Stimulated activated CD8-positive, alpha-beta memory T cell treated with anti-CD3 and anti-CD28 coated beads, Interleukin-4, amount 100 ng/mL, for 24 hours (primary cell): ENCODE results near the gene STK33.

ENCODE experiments used
- DNase-seq: peaks from one replicate; pipeline ENCODE4 v3.0.0-alpha.2; 2020; ENCODE audit warnings: low read depth

Gene STK33

DNA sequence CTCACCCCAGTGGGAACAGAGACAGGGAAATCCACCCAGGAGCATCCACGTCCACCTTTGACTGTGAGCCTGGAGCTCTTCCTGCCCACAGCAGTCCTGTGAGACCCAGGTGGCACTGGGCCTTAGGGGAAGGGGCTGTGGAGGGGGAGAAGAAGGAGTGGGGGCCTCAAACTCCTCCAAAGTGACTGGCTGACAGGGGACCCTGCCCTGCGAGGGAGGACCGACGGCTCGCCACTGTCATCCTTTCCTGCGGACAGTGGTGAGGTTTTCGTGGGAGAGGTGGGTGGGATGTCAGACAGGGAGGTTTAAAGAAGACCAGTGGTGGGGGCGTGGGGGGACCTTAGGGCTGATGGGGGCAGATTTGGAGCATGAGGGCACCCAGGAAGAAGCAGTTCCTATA is 237.8 kb downstream of the STK33 start:
- no peak for DNase-seq

GRCh38 chr11:8355416-8355742 is 238.6 kb downstream of the STK33 start:
- DNase-seq = no peak

- DNase-seq = no peak
These were observed 239.2 kb downstream of the STK33 start for GRCh38 chr11:8354622-8355415.

- no peak for DNase-seq
These were observed 241.0 kb downstream of the STK33 start for GRCh38 chr11:8352876-8353505.

DNA sequence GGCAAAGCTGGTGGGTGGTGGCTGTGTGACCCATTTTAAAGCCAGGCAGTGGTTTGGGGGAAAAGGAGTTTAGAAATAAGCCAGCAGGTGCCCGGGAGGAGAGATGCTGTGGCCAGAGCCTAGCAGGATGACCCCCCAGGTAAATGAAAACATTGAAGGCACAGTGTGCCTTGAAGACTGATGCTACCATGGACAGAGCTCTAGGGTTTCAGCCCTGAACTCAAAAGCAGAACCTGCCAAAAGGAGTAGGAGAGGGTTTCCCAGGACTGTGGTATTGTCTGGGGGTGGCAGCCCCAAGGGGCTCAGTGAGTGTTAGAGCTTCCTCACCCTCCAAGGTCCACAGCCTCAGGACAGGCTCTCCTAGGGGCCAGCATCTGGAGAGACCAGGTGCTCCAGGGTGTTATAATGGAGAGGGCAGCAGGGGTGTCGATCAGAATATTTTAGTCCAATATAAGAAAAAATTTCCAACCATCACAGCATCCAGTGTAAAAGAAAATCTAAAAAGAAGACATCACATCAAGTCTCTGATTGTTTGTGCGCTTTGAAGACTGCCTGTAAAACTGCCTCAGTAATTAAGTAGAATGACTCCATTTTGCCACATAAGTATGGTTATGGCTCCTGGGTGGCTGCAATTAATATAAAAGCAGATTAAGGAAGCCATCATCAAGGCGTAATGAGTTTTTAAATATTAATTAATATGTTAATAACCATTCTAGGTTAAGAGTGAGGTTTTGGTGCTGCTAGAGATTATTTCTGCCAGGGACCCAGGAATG is 241.7 kb downstream of the STK33 start:
- no peak for DNase-seq

DNA sequence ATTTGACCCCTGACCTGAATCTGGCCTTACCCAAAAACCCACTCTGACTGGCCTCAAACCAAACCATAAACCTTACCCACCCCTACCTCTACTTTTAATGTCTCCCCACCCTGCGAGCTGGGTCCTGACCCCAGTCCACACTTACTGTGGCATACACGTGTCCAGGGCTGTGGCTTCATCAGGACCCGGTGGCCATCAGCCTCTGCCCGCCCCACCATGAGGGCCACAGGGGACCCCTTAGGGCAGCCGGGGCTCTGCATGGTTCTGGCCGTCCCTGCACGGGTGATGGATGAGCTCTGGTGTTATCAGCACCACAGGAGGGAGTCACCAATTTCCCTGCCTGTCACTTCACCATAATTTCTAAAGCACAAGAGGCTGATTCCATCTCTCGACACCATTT is 242.8 kb downstream of the STK33 start:
- no peak for DNase-seq

- DNase-seq = no peak
These were observed 246.1 kb downstream of the STK33 start for GRCh38 chr11:8347978-8348377.

- no peak for DNase-seq
These were observed 247.8 kb downstream of the STK33 start for GRCh38 chr11:8346157-8346755.

DNA sequence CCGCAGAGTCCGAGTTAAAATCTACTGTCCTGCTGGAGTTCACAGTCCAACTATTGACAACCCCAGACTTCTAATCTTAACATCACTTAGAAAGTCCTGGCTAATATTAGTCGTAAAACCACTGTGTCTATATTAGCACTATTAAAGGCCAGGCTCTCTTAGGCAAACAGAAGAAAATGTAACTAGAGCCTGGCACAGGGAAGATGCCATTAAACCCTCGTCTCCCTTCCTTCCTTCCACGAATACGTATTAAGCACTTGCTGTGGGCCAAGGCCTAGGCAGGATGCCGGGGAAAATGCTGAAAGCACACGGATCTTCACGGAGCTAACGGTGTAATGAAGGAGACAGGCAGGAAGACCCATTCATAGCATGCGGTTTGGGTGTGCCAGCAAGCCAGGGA is 248.8 kb downstream of the STK33 start:
- DNase-seq = no peak

GRCh38 chr11:8344346-8344745 is 249.7 kb downstream of the STK33 start:
- DNase-seq = no peak

DNA sequence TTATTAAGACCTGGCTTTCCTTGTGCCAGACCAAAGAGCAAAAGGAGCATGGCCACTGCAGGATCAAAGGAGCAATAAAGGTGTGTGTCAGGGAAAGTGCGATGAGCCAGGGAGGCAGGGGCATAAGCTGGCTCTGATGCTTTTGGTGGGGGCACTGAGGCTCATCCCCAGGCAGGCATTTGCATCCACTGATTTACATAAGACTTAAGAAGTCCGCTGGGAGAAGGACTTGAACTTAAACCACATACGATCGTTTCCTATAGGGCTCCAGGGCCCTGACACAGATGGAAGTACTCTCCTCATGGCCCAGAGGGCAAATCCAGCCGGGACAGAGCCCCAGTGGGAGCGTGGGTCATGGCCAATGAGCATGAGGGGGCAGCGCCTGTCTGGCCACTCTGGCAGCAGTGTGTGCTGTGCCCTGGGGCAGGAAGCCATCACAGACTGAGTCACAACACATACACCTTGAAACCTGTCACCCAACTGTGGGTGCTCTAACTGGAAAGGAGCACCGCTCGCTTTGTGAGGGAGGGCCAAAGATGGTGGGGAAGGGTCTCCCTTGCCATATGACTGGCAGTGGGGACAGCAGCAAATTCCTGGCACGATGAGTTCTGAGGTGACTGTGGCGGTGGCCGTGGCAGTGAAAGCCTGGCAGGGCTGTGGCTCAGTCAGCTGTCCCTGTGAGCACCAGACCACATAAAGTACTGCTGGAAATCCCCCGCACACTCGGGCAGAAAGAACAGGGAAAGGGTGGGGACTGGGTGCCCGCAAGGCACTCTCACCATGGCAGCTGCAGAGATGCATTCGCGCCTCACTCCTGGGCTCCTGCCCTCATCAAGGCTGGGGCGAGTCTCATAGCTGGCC is 251.0 kb downstream of the STK33 start:
- DNase-seq = no peak

GRCh38 chr11:8341996-8342395 is 252.0 kb downstream of the STK33 start:
- DNase-seq = no peak
